HG02763 (cell line): ENCODE measurements around the gene GTF2F1.
"Not testable (repeated sequence)": the region's sequence is repeated elsewhere in the genome, so short reads cannot be mapped to it uniquely, and the experiment has no call there.

Experiments
- ATAC-seq: cut with Tn5 transposase; IDR thresholded peaks from one replicate; pipeline ENCODE4 v1.9.1; 2021; ENCODE audit warnings: mild to moderate bottlenecking, moderate library complexity; ENCODE audit not compliant: unreplicated experiment

The GTF2F1 gene

DNA sequence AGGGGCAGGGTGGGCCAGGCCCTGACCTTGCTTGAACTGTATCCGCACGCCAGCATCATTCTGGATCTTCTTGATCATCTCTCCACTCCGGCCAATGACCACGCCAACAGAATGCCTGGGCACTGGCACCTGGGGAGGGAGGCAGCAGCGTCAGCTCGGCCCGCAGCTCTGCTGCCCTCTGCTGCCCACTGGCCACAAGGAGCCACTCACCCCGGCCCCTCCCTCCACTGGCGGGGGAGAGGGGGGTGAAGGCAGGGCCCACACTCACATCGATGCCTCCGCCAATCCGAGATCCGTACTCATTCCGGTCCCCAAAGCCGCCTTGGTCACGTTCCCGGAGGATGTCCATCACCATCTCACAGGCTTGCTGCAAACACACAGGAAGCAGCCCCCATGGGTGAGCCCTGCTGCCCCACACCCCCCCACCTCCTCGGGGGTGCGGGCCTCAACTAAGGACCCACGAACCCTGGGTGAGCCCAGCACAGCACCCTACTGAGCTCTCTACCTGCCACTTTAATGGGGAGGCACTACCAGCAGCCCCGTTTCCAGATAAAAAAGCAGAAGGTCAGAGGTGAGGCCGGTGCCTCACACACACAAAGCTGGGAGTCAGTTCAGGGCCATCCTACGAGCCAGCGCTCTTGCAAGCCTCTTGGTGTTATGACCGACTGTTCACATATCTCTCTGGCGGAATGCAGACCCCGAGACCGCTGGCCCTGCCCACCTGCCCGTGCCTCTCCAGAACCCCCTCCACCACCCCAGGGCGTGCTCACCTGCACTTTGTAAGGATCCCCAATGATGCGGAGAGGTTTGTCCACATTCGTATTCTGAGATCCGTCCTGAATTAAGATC is 25.0 kb upstream of the GTF2F1 start:
- ATAC-seq, result no peak

DNA sequence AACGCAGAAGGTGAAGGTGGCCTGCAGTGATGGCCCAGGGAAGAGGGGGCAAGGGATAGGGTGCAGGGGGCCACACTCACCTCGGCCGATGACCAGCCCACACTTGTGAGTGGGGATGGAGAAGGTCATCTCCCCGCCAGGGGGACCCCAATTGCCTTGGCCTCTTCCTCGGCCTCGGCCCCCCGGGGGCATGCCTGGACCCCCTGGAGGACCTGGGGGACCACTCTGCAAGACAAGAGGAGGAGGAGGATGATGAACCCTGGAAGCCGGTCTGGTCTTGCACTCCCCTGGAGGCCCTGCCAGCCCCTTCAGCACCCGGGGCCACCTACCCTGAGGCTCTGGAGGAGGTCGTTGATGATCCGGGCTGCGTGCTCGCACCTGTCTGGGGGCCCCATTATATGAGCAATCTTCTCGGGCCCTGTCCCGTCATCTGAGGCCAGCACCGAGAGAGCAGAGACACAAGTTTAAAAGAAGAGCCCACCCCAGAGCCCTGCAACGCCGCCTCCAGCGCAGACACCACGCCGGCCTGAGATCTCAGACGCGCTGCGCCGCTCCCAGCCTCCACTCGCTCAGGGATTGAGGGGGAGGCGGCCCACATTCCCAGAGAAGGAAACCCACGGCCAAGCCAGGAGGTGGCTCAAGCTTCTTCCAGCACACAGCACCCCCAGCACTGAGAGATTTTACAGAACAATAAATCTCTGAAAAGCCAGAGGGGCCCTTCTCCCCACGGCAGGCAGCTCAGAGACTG is 23.9 kb upstream of the GTF2F1 start:
- no peak for ATAC-seq

DNA sequence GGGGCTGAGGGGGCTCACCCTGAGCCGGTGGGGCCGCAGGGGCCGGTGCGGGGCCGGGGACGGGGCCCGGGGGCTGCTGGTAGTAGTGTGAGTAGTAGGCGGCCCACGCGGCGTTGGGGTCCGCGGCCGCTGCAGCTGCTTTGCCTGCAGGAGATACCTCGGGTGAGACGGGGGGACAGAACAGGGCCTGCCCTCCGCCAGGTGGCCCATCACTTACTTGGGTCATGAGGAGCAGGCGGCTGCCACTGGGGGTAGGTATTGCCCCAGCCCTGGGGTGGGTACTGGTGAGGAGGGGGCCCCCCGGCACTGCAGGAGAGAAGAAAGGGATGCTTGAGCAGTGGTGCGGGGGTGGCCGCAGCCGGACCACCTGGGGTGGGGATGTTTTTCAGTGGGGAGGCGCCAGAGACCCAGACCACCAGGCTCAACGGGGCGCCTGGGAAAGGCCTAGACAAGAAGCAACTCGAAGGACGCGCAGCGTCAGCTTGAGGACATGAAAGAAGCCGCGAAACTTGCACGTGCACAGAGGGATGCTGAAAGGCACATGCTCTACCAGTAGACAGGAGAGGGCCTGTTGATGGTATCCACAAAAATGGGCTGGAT is 22.7 kb upstream of the GTF2F1 start:
- no peak for ATAC-seq

DNA sequence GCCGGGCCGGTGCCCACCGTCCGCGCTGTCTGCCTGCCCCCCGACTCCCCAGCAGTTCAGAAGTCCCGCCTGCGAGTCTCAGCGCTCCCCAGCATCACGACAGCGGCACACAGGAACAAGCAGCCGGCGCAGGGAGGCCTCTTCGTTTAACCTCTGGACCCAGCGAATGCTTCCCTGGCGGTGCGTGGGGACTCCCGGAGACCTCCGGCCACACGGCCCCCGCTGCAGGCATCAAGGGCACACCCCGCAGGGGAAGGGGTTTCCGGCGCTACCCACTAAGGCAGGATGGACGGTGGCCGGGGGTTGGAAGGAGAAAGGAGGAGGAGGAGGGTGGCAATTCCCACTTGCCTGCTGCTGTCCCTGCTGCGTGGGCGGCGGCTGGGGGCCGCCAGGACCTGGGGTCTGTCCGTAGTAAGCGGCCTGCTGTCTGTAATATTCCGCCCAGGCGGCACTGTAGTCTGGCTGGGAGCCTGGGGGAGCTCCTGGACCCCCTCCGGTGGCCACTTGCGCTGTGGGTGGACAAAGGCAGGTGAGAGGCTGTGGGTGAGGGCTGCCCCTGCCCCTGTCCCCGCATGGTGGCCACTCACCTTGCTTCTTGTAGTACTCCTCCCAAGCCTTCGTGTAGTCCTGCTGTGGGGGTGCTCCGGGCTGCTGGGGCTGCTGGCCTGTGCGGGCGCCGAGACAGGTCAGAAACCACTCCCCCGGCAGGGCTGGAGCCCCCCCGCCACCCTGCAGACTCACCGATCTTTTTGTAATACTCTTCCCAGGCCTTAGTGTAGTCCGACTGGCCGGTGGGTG is 22.0 kb upstream of the GTF2F1 start:
- no peak for ATAC-seq

DNA sequence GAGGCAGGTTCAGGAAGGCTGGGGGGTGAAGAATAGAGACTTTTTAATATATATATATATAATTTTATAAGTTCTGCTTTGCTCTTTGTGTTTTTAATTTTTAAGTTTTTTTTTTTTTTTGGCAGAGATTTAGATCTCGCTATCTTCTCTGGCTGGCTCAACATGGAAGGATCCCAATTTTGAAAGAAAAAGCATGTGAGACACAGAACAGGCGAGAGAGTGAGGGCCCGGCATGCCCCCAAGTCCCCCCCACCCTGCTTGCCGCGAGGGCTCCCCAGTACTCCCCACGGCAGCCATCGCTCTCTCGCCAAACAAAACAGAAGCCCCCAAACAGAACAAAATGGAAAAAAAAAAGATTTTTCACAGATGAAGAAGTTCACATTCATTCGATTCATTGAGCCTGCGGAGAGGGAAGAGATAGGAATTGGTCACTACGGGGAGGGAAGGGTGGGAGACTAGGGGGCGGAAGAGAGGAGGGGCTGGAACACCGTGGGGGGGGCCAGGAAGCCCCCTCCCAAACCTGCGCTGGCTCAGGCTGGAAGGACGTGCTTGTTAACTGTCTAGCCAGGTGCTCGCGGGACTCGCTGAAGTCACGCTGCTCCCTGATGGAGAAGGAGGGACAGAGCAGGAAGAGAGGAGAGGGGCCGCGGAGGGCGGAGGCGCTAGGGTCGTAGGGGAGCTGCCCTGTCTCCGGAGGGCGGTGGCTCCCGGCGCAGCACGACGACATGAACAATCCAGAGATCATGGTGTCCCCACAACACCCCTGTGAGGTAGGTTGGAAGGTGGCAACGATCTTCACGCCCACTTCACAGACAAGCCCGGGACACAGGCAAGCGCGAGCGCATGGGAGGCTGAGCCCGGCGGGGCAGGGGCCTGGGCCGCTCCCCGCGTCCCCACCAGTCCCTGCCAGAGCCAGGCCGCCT is 21.0 kb upstream of the GTF2F1 start:
- no peak for ATAC-seq

DNA sequence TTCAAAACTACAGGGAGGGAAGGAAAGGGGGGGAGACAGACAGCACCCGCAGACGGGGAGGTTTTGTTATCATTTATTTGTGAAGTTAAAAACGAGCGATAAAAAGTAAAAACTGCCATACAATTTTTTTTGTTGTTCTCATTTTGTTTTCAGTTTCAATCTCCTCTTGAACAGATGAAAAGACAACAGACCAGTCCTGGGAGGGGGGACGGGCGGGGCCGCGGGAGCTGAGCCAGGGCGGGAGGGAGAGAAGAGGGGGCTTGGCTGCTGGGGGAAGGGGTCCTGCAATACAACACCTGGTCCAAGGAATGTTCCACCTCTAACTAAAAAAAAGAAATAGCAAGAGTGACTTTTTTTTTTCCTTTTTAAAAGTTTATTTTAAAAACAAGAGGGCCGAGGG is 20.3 kb upstream of the GTF2F1 start:
- no peak for ATAC-seq

DNA sequence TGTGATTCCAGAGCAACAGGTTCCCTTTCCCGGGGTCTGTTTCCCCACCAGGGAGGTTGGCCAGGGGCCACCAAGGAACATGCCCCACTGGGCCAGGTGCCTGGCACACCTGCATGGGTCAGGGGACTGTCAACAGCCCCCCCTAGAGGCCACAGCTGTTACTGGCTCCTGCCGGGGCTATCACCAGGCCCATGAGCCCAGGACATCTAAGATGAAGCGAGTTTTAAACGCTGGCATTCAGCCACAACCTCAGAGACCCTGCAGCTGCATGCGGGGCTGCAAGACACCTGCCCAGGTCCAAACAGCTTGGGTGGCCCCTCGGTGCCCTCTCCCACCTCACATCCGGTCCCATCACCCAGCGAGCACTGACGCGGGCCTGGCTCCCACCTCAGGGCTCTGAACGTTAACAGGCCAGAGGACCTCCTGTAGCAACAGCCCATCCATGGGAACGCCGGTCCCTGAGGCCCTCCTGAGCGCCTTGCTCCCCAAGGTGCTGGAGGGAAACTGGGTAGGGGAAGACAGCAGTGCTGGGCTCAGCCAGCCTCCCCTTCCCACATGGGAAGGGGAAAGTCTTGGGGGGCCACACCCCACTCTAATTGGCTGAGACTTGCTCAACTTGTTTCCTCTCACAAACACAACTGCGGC is 19.6 kb upstream of the GTF2F1 start:
- ATAC-seq, result no peak

DNA sequence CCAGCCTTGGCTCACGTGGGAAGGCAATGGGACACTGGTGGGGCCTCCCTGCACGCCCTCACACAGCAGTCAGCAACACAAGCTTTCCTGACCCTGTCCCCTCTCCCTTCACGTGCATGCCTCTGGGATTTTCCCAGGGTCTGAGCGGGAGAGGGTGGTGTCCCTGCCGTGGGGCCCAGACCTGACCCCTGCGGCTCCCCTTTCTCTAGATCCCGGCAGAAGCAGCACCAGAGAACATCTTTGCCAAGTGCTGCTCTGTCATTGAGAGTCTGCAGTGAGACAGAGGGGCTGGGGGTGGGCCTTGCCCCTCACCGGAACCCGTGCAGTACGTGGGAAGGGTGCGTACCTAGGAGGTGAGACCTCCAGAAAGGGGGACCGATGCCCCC is 19.1 kb upstream of the GTF2F1 start:
- no peak for ATAC-seq

DNA sequence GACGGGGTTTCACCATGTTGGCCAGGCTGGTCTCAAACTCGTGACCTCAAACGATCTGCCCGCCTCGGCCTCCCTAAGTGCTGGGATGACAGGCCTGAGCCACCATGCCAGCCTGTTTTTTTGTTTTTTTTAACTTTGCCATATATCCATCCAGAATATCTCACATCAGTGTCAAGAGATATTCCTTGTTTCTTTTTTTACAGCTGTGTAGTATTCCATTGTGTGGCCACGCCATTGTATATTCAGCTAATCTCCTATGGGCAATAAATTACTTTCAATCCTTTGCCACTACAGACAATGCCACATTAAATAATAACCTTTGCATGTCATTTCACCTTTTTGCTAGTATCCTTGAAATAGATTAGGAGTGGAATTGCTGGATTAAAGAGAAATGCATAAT is 16.4 kb upstream of the GTF2F1 start:
- ATAC-seq, result no peak

DNA sequence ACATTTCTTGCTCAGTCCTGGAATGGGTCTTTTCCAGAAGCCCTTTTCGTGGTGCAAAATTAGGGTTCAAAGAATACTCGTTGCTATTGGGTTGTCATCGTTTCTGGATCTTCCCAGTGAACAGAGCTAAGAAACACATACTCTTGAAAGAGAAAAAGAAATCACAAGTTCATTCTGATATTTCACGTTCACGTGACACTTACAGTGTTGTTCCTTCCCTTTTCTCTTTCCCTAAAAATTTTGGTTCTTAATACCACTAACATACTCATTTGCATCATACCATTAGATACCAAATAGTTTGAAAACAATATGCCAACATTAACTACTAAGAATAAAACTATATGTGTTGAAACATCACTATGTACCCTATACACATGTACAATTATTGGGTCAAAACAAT is 13.4 kb upstream of the GTF2F1 start:
- no peak for ATAC-seq

DNA sequence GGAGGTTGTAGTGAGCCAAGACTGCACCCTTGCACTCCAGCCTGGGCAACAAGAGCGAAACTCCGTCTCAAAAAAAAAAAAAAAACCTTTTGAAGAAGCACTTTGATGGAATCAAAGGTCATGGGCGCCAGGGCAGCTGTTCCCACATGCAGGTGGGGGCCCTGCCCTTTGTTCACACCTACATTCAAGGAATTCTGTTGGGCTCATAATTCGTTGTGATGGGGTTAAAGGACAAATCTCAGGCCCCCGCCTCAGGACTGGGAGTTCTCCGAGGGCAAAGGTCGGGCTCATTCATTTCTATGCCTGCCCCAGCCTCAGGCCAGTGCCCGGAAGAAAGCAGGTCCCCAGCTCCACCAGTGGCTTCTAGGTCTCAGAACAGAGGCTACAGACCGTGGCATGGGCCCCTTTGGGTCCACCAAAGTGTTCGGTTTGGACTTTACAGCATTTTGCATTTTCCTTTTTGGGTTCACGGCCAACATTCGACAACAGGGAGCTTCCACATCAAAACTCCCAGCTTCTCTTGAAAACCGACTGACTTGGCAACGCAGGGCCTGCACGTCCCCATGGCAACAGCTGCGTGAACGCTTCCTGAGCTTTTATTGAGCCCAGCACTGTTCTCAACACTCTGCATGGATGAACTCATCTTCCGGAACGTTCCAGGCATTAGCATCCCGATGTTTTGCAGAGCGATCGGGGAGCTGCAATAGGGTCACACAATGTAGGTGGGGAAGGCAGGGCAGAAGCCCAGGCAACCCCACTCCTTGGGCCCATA is 10.1 kb upstream of the GTF2F1 start:
- no peak for ATAC-seq

DNA sequence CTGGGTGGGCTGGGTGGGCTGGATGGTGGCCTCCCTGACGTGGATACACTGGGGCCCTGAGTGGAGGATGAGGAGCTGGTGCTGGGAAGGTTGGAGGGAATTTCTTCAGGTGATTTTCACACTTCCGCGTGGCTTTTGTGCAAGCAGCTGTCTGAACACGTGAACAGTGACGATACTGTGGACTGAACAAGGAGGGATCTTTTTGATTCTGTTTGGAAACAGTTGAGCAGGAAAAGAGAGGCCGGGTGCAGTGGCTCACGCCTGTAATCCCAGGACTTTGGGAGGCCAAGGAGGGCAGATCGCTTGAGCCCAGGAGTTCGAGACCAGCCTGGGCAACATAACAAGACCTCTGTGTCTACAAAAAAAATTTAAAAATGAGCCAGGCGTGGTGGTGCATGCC is 9.1 kb upstream of the GTF2F1 start:
- ATAC-seq, result no peak

DNA sequence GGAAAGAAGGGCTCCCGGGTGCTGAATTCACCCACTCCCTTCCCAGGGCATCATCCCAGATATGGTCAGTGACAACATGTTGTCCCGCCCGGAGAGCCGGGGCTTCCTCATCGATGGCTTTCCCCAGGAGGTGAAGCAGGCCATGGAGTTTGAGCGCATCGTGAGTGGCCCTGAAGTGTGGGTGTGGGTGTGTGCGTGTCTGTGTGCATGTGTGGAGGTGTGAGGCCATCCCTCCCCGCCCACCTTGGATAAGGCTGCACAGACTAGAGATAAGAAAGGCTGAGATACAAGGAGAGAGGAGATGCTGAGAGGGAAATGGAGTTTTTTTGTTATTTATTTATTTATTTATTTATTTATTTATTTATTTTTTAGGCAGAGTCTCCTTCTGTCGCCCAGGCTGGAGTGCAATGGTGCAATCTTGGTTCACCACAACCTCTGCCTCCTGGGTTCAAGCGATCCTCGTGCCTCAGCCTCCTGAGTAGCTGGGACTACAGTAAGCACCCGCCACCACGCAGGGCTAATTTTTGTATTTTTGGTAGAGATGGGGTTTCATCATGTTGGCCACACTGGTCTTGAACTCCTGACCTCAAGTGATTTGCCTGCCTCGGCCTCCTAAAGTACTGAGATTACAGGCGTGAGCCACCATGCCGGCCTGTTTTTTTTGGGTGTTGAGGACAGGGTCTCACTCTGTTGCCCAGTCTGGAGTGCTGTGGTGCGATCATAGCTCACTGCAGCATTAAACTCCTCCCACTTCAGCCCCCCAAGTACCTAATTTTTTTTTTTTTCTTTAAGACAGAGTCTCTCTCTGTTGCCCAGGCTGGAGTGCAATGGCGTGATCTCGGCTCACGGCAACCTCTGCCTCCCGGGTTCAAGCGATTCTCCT is 7.3 kb upstream of the GTF2F1 start:
- not testable (repeated sequence) for ATAC-seq

DNA sequence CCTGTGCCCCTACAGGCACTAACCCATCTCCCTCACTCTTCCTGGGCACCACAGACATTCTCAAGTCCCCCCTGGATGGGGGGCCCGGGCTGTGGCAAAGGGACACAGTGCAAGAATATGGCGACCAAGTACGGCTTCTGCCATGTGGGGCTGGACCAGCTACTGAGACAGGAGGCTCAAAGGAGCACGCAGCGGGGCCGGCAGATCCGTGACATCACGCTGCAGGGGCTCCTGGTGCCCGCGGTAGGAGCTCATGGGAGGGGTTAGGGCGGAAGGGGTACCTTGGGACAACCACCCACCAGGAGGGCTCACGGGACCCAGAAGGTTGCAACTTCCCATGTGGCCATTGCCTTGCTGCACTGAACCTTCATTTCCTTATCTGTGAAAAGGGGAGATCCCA is 3.3 kb upstream of the GTF2F1 start:
- no peak for ATAC-seq

DNA sequence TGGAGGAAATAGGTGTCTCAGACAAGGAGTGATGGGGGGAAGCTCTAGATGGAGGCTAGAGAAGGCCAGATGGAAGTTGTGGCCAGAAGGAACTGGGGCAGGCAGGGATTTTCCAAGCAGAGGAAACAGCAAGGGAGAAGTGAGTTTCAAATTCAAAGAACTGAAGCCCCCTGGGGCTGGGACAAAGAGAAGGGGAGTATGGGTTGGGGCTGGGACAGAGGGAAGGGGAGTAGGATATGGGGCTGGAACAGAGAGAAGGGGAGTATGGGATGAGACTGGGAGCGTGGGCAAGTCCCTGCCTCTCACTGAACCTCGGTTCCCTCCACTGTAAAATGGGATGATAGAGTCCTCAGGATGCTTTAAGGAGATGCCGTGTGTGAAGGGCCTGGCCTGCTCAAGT is 1.9 kb upstream of the GTF2F1 start:
- ATAC-seq, result no peak

DNA sequence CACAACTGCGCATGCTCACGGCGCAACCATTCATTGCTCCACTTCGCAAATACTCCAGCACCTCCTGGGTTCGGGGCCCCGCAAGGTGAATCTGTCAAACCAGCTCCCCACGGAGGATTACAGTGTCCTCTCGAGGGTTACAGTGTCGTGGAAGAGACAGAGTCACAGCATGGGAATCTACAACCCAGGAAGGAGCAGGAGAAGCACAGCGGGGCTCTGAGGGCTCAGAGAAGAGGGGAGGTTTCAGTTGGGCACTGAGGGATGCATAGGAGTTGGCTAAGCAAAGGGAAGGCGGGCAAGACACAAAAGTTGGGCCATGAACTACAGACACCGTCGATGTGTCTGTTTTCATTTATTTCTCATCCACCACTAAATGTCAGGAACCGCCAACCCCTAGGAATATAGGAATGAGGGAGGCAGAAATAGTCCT is 1.0 kb upstream of the GTF2F1 start:
- ATAC-seq, result no peak

DNA sequence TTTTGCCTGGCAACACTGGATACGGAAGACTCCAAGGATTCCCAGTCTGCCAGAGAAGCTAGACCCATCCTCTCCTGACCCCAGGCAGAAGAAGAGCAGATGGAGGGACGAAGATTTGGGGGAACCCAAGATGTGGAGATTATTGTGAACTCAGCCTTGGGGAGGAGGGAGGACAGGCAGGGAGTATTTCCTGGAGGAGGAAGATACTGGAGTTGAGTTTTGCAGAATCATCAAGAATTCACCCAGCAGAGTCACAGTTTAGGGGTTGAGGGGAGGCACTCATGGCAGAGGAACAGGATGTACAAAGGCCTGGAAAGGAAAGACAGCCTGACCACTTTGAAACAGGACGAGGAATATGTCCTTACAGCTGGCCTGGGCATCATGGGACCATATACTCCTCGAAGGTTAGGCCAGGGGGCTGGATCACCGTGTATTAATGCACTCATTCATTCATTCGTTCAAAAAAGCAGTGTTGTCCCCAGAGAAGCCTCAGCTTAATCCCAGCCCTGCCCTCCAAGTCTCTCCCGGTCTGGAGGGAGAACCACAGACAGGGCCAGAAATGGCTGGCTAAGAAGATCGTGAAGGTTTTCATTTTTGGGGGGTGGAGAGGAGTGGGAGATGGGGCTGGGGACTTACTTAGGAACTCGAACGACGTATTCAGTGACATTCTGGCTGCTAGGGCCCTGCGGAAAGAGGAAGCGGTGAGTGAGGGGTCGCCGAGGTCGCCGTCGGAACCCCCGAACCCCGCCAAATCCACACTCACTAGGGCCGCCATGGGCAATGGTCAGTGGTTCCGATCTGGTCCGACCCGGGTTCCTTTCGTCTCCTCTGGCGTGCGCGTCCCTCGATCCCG is 517 bp downstream of the GTF2F1 start:
- ATAC-seq, result no peak
